Caco-2 (cell line): ENCODE results near the gene RNF32. TPM values are rescaled to one million over a fixed set of nuclear protein-coding genes. Genes with fewer than 3 reads are reported as not detected.

Experiments used
- BruUV-seq: library from RNA; stranded (reverse); fragments of 400-500 nt; replicated peaks from 2 replicates; lab custom pipeline; 2021; lab: Mats Ljungman, UMichigan
- CTCF ChIA-PET: fragments of 300-600 bp; sonication (Branson Sonifier 250); formaldehyde crosslinking; loops from one replicate; lab custom pipeline; 2022; ENCODE audit warnings: antibody characterized with exemption; lab: Charles Lee
- POLR2A ChIA-PET: fragments of 300-600 bp; sonication (Branson Sonifier 250); formaldehyde crosslinking; loops from one replicate; lab custom pipeline; 2022; ENCODE audit warnings: antibody characterized with exemption; lab: Charles Lee
- DNase-seq, 2 experiments: peaks; one replicate each; pipeline versions ENCODE4 v3.0.0 to v3.0.0-alpha.2; 2020 to 2022
- H3K27me3 ChIP-seq: replicated peaks from 2 replicates; pipeline ENCODE4 v1.6.0; 2011; ENCODE audit warnings: low read length; ENCODE audit not compliant: control insufficient read depth, insufficient read depth
- H3K36me3 ChIP-seq: 2 replicates; pipeline ENCODE4 v1.5.1; 2011; ENCODE audit warnings: low read length; ENCODE audit not compliant: control insufficient read depth, insufficient read depth
- H3K4me1 ChIP-seq: fragments of 250-450 bp; sonication (Bioruptor Pico); 2 replicates; pipeline ENCODE4 v1.5.1; 2020; ENCODE audit warnings: mild to moderate bottlenecking
- H3K4me3 ChIP-seq: 2 replicates; pipeline ENCODE4 v1.5.1; 2011; ENCODE audit warnings: low read depth, mild to moderate bottlenecking, control low read depth, low read length
- H3K9me3 ChIP-seq: fragments of 250-450 bp; sonication (Bioruptor Pico); 2 replicates; pipeline ENCODE4 v1.5.1; 2020; ENCODE audit warnings: mild to moderate bottlenecking, moderate library complexity
- H3K27ac Mint-ChIP-seq: one replicate; pipeline ENCODE4 v1.8.0; 2022; ENCODE audit warnings: mixed read lengths; ENCODE audit not compliant: unreplicated experiment
- H3K27me3 Mint-ChIP-seq: one replicate; pipeline ENCODE4 v1.8.0; 2022; ENCODE audit warnings: mixed read lengths; ENCODE audit not compliant: insufficient read depth, unreplicated experiment
- H3K36me3 Mint-ChIP-seq: one replicate; pipeline ENCODE4 v1.8.0; 2022; ENCODE audit warnings: mild to moderate bottlenecking, mixed read lengths; ENCODE audit not compliant: insufficient read depth, unreplicated experiment
- H3K4me1 Mint-ChIP-seq: one replicate; pipeline ENCODE4 v1.8.0; 2022; ENCODE audit warnings: low read depth, mixed read lengths; ENCODE audit not compliant: unreplicated experiment
- H3K4me3 Mint-ChIP-seq: one replicate; pipeline ENCODE4 v1.8.0; 2022; ENCODE audit warnings: mild to moderate bottlenecking, moderate library complexity, mixed read lengths; ENCODE audit not compliant: unreplicated experiment
- H3K9me3 Mint-ChIP-seq: one replicate; pipeline ENCODE4 v1.8.0; 2022; ENCODE audit warnings: mixed read lengths; ENCODE audit not compliant: unreplicated experiment
- intact Hi-C: fragments of 100-400 bp; cut with micrococcal nuclease; formaldehyde crosslinking; loops from one replicate; pipeline ENCODE4 v1.10.0; 2022; ENCODE audit not compliant: unreplicated experiment
- total RNA-seq: library from RNA; stranded (reverse); gene quantifications from 2 replicates; pipeline ENCODE4 v1.2.3, GENCODE V29; 2022
- TF ChIP-seq, protein P1 (sequence below), 2 experiments: fragments of 200-600 bp in 1 of 2; IDR thresholded peaks; 1 replicate in 1 of 2; 2 replicates in 1 of 2; pipeline versions ENCODE4 v1.5.1 to v1.8.0; 2011 to 2022; ENCODE audit warnings: antibody characterized with exemption in 1 of 2, control low read depth in 1 of 2, inconsistent platforms in 1 of 2, low read depth in 1 of 2, low read length in 1 of 2, mild to moderate bottlenecking in 1 of 2, moderate library complexity in 1 of 2; ENCODE audit not compliant: insufficient read depth in 1 of 2, severe bottlenecking in 1 of 2, unreplicated experiment in 1 of 2

The RNF32 gene
- total RNA-seq, 1 experiment from 2014 or later, result 26.0 TPM

DNA sequence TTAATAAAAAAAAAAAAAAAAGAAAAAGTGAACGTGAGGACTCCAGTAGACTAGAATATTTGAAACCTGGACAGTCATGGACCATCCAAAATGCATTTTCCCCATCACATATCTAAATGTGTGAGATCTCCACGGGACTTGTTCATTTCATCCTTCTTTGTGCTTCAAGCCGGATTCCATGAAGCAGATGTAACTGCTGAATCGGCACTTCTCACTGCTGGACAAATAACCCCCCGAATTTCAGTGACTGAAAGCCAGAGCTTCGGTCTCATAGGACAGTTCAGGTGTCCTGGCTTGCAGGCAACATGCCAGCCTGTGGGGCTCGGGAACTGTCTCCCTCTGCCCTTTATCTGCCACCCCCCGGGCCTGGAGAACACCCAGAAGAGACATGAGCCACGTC lies 33.3 kb downstream of the RNF32 start:
- TF ChIP-seq, protein P1, sequence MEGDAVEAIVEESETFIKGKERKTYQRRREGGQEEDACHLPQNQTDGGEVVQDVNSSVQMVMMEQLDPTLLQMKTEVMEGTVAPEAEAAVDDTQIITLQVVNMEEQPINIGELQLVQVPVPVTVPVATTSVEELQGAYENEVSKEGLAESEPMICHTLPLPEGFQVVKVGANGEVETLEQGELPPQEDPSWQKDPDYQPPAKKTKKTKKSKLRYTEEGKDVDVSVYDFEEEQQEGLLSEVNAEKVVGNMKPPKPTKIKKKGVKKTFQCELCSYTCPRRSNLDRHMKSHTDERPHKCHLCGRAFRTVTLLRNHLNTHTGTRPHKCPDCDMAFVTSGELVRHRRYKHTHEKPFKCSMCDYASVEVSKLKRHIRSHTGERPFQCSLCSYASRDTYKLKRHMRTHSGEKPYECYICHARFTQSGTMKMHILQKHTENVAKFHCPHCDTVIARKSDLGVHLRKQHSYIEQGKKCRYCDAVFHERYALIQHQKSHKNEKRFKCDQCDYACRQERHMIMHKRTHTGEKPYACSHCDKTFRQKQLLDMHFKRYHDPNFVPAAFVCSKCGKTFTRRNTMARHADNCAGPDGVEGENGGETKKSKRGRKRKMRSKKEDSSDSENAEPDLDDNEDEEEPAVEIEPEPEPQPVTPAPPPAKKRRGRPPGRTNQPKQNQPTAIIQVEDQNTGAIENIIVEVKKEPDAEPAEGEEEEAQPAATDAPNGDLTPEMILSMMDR (IDR thresholded peaks at IDR 0.05; ENCODE audit: insufficient read depth in 1 of 2, low read depth in 1 of 2, low read length in 1 of 2, severe bottlenecking in 1 of 2, unreplicated experiment in 1 of 2), result no peak
- peaks cover 41% of the 10 kb centered on the region for H3K36me3 Mint-ChIP-seq

DNA sequence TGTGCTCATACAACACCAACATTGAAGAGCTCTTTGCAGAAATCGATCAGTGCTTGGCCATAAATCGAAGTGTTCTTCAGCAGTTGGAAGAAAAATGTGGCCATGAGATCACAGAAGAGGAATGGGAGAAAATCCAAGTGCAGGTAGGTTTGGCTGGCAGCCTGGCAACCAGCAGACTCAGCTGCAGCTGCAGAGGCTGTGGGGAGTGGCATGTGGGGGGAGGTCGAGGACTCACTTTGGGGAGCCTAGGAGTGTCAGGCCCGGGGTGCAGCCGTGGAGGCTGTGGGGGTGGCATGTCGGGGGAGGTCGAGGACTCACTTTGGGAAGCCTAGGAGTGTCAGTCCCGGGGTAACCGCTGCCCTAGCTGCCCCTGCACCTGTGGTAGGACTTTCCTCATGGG lies 35.1 kb downstream of the RNF32 start:
- H3K4me1 Mint-ChIP-seq, result peaks cover 3% of the 10 kb centered on the region
- H3K27me3 Mint-ChIP-seq, result no peaks in the 10 kb centered on the region
- Histone ChIP-seq H3K27me3 (no peaks in the 10 kb centered on the region), H3K4me3 (no peak overlapping the region), H3K4me1 (no peaks in the 10 kb centered on the region), H3K9me3 (no peaks in the 10 kb centered on the region), H3K36me3 (no peaks in the 10 kb centered on the region)
- TF ChIP-seq, protein P1 (IDR thresholded peaks at IDR 0.05; ENCODE audit: insufficient read depth in 1 of 2, low read depth in 1 of 2, low read length in 1 of 2, severe bottlenecking in 1 of 2, unreplicated experiment in 1 of 2), result no peak
- ChIA-PET CTCF (interaction anchor here (1.2 kb wide), 1 partner anchor 103 kb away, joined by 4 read pairs; no protein-coding TSS in a partner anchor), POLR2A (no interaction called here)
- H3K9me3 Mint-ChIP-seq, result peaks cover 5% of the 10 kb centered on the region
- no peak overlapping the region for H3K4me3 Mint-ChIP-seq
- intact Hi-C loops, result no loop called here
- no peak for DNase-seq
- BruUV-seq, result no TSS peak
- H3K27ac Mint-ChIP-seq, result no peak overlapping the region
- peaks cover 27% of the 10 kb centered on the region for H3K36me3 Mint-ChIP-seq

More for the DNA sequence above, 33.3 kb downstream of the RNF32 start:
- intact Hi-C loops, result no loop called here
- H3K4me3 ChIP-seq, result no peak overlapping the region
- CTCF ChIA-PET, result no interaction called here
- peaks cover 12% of the 10 kb centered on the region for H3K9me3 Mint-ChIP-seq
- BruUV-seq, result no TSS peak
- H3K36me3 ChIP-seq, result no peaks in the 10 kb centered on the region
- H3K27me3 ChIP-seq, result no peaks in the 10 kb centered on the region
- peaks cover 16% of the 10 kb centered on the region for H3K4me1 Mint-ChIP-seq
- H3K27me3 Mint-ChIP-seq, result no peaks in the 10 kb centered on the region
- no peak overlapping the region for H3K27ac Mint-ChIP-seq
- H3K4me1 ChIP-seq, result peaks cover 6% of the 10 kb centered on the region
- POLR2A ChIA-PET, result no interaction called here
- no peak for DNase-seq
- H3K4me3 Mint-ChIP-seq, result no peak overlapping the region
- H3K9me3 ChIP-seq, result no peaks in the 10 kb centered on the region

DNA sequence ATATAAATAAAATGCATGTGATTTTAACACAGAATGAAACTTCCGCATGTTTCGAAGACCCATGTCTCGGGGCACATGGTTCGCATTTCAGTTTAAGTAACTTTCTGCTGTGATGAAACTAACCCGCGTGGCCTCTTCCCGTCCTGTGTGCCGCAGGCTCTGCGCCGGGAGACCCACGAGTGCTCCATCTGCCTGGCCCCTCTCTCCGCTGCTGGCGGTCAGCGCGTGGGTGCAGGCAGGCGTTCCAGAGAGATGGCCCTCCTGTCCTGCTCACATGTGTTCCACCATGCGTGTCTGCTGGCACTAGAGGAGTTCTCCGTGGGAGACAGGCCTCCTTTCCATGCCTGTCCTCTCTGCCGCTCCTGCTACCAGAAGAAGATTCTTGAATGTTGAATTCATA lies 35.7 kb downstream of the RNF32 start:
- no peaks in the 10 kb centered on the region for H3K27me3 Mint-ChIP-seq
- peaks cover 22% of the 10 kb centered on the region for H3K36me3 Mint-ChIP-seq
- H3K27ac Mint-ChIP-seq, result no peak overlapping the region
- H3K4me3 Mint-ChIP-seq, result no peak overlapping the region
- H3K4me1 ChIP-seq, result no peaks in the 10 kb centered on the region
- no peaks in the 10 kb centered on the region for H3K27me3 ChIP-seq
- H3K36me3 ChIP-seq, result no peaks in the 10 kb centered on the region
- H3K9me3 ChIP-seq, result no peaks in the 10 kb centered on the region
- ChIA-PET POLR2A (no interaction called here), CTCF (interaction anchor here (1.2 kb wide), 1 partner anchor 102 kb away, joined by 4 read pairs; no protein-coding TSS in a partner anchor)
- no peaks in the 10 kb centered on the region for H3K4me1 Mint-ChIP-seq
- TF ChIP-seq, protein P1 (IDR thresholded peaks at IDR 0.05; ENCODE audit: insufficient read depth in 1 of 2, low read depth in 1 of 2, low read length in 1 of 2, severe bottlenecking in 1 of 2, unreplicated experiment in 1 of 2), result no peak
- no TSS peak for BruUV-seq
- intact Hi-C loops, result no loop called here
- H3K4me3 ChIP-seq, result no peak overlapping the region
- H3K9me3 Mint-ChIP-seq, result no peaks in the 10 kb centered on the region
- no peak for DNase-seq
